NB4 (cell line): Measurements from ENCODE around the gene CHRM2.

Experiments used
- MYC ChIP-seq: IDR thresholded peaks from 2 replicates; pipeline ENCODE4 v1.6.1; 2011; ENCODE audit warnings: low read depth, low read length
- TF ChIP-seq, protein P1 (sequence below): IDR thresholded peaks from one replicate; pipeline ENCODE4 v1.5.1; 2012; ENCODE audit warnings: low read depth, low read length
- TF ChIP-seq, protein P2 (sequence below): IDR thresholded peaks from 2 replicates; pipeline ENCODE4 v1.6.1; 2011; ENCODE audit warnings: low read depth, low read length

DNA sequence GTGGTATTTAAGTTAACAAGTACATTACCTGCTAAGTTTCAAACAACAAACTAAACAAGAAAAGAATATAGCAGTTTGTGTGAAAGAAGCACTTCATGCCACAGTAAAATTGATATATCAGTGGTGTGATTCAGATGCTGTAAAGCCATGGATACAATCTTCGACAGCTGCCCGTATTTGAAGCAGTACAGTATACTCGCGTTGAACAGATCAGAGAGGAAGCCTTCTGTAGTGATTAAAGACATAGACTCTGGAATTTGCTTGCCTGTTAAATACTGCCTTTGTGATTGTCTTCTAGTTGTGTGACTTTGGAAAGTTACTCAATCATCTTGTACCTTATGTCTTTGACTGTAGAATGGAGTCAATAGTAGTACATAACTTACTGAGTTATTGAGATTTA, 71.7 kb downstream of the CHRM2 start:
- TF ChIP-seq MYC: no peak
- TF ChIP-seq, protein P1, sequence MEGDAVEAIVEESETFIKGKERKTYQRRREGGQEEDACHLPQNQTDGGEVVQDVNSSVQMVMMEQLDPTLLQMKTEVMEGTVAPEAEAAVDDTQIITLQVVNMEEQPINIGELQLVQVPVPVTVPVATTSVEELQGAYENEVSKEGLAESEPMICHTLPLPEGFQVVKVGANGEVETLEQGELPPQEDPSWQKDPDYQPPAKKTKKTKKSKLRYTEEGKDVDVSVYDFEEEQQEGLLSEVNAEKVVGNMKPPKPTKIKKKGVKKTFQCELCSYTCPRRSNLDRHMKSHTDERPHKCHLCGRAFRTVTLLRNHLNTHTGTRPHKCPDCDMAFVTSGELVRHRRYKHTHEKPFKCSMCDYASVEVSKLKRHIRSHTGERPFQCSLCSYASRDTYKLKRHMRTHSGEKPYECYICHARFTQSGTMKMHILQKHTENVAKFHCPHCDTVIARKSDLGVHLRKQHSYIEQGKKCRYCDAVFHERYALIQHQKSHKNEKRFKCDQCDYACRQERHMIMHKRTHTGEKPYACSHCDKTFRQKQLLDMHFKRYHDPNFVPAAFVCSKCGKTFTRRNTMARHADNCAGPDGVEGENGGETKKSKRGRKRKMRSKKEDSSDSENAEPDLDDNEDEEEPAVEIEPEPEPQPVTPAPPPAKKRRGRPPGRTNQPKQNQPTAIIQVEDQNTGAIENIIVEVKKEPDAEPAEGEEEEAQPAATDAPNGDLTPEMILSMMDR: no peak
- TF ChIP-seq, protein P2, sequence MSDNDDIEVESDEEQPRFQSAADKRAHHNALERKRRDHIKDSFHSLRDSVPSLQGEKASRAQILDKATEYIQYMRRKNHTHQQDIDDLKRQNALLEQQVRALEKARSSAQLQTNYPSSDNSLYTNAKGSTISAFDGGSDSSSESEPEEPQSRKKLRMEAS: no peak
